Spleen (tissue), 7 donors: ENCODE results near the gene PSMA7.

Experiments used
- POLR2A ChIP-seq, 3 donors: fragments of 450-650 bp; IDR thresholded peaks; one replicate each; pipeline ENCODE4 v1.5.1; 2017; ENCODE audit warnings: antibody characterized with exemption in 3 of 3, mild to moderate bottlenecking in 1 of 3
- TF ChIP-seq, protein P1 (sequence below), 11 experiments: fragments of 200-600 bp in 7 of 11; fragments of 450-650 bp in 4 of 11; sonication (generic) in 4 of 11; IDR thresholded peaks in 8 of 11; conservative IDR thresholded peaks in 3 of 11; 1 replicate in 7 of 11; 2 replicates in 4 of 11; pipeline versions ENCODE4 v1.4.0 to v1.8.0; 2016 to 2021; ENCODE audit warnings: antibody characterized with exemption in 11 of 11, inconsistent platforms in 4 of 11, mild to moderate bottlenecking in 1 of 11
- donor health status: DM: no; HTN: no; CAD: no; lungs with moderate emphysema.
- donor health status: DM: no; HTN: no; CAD: no.
- donor health status: DM: no; HTN: no; CAD: no.

DNA sequence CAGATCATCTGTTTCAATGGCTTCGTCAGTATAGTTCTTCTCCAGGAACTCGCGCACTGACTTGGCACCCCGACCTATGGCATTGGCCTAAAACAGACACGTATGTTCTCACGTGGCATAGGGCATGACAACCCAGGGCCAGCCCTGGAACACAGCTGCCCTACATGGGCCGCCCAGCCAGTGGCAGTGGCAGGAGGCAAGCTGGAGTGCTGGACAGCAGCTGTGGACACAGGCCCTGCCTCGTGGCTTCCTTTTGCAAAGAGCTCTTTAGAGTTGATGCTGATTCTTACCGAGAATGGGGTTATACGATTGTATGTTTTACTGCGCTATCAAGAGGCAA, 5.0 kb downstream of the PSMA7 start:
- TF ChIP-seq, protein P1, sequence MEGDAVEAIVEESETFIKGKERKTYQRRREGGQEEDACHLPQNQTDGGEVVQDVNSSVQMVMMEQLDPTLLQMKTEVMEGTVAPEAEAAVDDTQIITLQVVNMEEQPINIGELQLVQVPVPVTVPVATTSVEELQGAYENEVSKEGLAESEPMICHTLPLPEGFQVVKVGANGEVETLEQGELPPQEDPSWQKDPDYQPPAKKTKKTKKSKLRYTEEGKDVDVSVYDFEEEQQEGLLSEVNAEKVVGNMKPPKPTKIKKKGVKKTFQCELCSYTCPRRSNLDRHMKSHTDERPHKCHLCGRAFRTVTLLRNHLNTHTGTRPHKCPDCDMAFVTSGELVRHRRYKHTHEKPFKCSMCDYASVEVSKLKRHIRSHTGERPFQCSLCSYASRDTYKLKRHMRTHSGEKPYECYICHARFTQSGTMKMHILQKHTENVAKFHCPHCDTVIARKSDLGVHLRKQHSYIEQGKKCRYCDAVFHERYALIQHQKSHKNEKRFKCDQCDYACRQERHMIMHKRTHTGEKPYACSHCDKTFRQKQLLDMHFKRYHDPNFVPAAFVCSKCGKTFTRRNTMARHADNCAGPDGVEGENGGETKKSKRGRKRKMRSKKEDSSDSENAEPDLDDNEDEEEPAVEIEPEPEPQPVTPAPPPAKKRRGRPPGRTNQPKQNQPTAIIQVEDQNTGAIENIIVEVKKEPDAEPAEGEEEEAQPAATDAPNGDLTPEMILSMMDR (IDR thresholded peaks at IDR 0.05 in 8 of 11, conservative IDR thresholded peaks at IDR 0.05 in 3 of 11), result no peak
- no peak for TF ChIP-seq POLR2A (IDR thresholded peaks at IDR 0.05)
